Prostate gland (tissue), 2 donors: ENCODE data around the gene RAPGEF3.
A peak's percentile ranks its signal among the peaks of the same experiment; 100 is the strongest.

Experiments
- POLR2A ChIP-seq: fragments of 450-650 bp; IDR thresholded peaks from one replicate; pipeline ENCODE4 v1.6.1; 2016; ENCODE audit warnings: antibody characterized with exemption, mild to moderate bottlenecking
- POLR2AphosphoS5 ChIP-seq: sonication (generic); formaldehyde crosslinking; IDR thresholded peaks from one replicate; pipeline ENCODE4 v1.6.1; 2017; ENCODE audit warnings: antibody characterized with exemption
- TF ChIP-seq, protein P1 (sequence below), 4 experiments: fragments of 200-600 bp in 2 of 4; fragments of 450-650 bp in 2 of 4; sonication (generic) in 2 of 4; IDR thresholded peaks; 1 replicate in 3 of 4; 2 replicates in 1 of 4; pipeline ENCODE4 v1.5.1; 2016 to 2019; ENCODE audit warnings: antibody characterized with exemption in 4 of 4, mild to moderate bottlenecking in 2 of 4, moderate library complexity in 2 of 4

DNA sequence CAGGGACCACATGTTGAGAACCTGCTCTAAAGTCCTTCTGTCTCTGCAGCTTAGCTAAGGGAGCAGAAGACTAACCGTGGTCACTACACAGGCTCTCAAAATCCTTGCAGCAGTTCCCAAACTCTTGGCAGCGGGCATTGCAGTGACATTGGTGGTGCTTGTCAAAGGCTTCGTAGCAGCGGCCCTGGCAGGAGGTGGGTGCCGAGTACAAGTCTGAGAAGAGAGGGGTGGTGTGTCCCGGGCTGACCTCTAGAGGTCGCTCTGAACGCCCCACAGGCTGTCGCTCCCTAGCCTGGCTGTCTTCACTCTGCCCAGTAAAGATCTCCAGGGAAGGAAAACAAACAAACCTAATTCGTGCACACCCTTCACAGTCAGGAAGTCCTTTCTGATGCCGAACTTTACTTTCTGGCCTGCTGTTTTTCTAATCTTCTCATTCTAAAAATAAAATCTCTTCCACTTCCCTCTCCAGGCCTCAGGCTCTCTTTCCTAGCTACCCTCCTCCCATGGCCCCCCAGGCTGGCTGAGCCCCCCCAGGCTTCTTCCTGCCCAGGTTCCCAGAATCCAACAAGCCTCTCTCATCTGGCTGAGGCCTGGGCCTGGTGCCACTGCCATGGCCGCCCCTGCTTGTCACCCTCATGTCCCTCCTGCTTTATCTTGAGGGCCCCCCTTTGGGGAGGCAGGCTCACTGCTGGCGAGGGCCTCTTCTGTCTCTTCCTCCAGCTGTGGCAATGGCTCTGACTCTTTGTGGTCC, 41.1 kb downstream of the RAPGEF3 start:
- no peak for TF ChIP-seq POLR2A
- TF ChIP-seq, protein P1, sequence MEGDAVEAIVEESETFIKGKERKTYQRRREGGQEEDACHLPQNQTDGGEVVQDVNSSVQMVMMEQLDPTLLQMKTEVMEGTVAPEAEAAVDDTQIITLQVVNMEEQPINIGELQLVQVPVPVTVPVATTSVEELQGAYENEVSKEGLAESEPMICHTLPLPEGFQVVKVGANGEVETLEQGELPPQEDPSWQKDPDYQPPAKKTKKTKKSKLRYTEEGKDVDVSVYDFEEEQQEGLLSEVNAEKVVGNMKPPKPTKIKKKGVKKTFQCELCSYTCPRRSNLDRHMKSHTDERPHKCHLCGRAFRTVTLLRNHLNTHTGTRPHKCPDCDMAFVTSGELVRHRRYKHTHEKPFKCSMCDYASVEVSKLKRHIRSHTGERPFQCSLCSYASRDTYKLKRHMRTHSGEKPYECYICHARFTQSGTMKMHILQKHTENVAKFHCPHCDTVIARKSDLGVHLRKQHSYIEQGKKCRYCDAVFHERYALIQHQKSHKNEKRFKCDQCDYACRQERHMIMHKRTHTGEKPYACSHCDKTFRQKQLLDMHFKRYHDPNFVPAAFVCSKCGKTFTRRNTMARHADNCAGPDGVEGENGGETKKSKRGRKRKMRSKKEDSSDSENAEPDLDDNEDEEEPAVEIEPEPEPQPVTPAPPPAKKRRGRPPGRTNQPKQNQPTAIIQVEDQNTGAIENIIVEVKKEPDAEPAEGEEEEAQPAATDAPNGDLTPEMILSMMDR (IDR thresholded peaks at IDR 0.05) = peak; percentile 29 to 73 (median 70)
- TF ChIP-seq POLR2AphosphoS5 = peak; percentile 74
